Tibial artery (tissue), 4 donors: Measurements from ENCODE around the gene MACROD2.

Source experiments
- DNase-seq, 2 donors: peaks; one replicate each; pipeline ENCODE4 v3.0.0-alpha.2; 2019
- H3K27ac ChIP-seq, 2 donors: fragments of 200-600 bp; sonication (generic) in 1 of 2; 1 replicate in 1 of 2; 2 replicates in 1 of 2; pipeline ENCODE4 v1.5.1; 2018 to 2019; ENCODE audit warnings: mild to moderate bottlenecking in 1 of 2
- H3K27me3 ChIP-seq, 2 donors: fragments of 200-600 bp; sonication (generic) in 1 of 2; one replicate each; pipeline versions ENCODE4 v1.5.1 to v1.6.0; 2016 to 2019
- H3K36me3 ChIP-seq, 3 donors: fragments of 200-600 bp; sonication (generic) in 2 of 3; one replicate each; pipeline ENCODE4 v1.5.1; 2016 to 2019; ENCODE audit warnings: mild to moderate bottlenecking in 2 of 3
- H3K4me1 ChIP-seq, 4 donors: fragments of 200-600 bp; sonication (generic) in 2 of 4; 1 replicate in 3 of 4; 2 replicates in 1 of 4; pipeline ENCODE4 v1.5.1; 2016 to 2019
- H3K4me3 ChIP-seq, 2 donors: fragments of 200-600 bp; sonication (generic) in 1 of 2; 1 replicate in 1 of 2; 2 replicates in 1 of 2; pipeline ENCODE4 v1.5.1; 2018 to 2019; ENCODE audit warnings: mild to moderate bottlenecking in 2 of 2
- H3K9me3 ChIP-seq, 3 donors: fragments of 200-600 bp; sonication (generic) in 1 of 3; one replicate each; pipeline ENCODE4 v1.5.1; 2016 to 2019
- CTCF ChIP-seq, 2 experiments: fragments of 200-600 bp in 1 of 2; fragments of 450-650 bp in 1 of 2; IDR thresholded peaks; one replicate each; pipeline ENCODE4 v1.5.1; 2017 to 2019; ENCODE audit warnings: antibody characterized with exemption in 2 of 2, mild to moderate bottlenecking in 1 of 2, moderate library complexity in 1 of 2
- intact Hi-C: fragments of 100-400 bp; cut with DNase I; formaldehyde crosslinking; loops from one replicate; pipeline ENCODE4 v1.15.0; 2023; ENCODE audit warnings: low total_unique reads

MACROD2 gene

GRCh38 chr20:15154070-15154469, 1158.8 kb downstream of the MACROD2 start:
- no peak overlapping the region for H3K4me3 ChIP-seq
- no peak for DNase-seq
- no peak overlapping the region for H3K27ac ChIP-seq
- no peaks in the 10 kb centered on the region for H3K27me3 ChIP-seq
- H3K36me3 ChIP-seq, result no peaks in the 10 kb centered on the region
- H3K9me3 ChIP-seq, result no peaks in the 10 kb centered on the region
- no peak for TF ChIP-seq CTCF (IDR thresholded peaks at IDR 0.05)
- intact Hi-C loops, result no loop called here
- H3K4me1 ChIP-seq, result no peaks in the 10 kb centered on the region

- no peaks in the 10 kb centered on the region for H3K4me1 ChIP-seq
- TF ChIP-seq CTCF (IDR thresholded peaks at IDR 0.05), result no peak
- no peaks in the 10 kb centered on the region for H3K27me3 ChIP-seq
- no peak overlapping the region for H3K4me3 ChIP-seq
- no peak for DNase-seq
- H3K9me3 ChIP-seq, result no peaks in the 10 kb centered on the region
- no peaks in the 10 kb centered on the region for H3K36me3 ChIP-seq
- intact Hi-C loops, result no loop called here
- no peak overlapping the region for H3K27ac ChIP-seq
These were observed 1160.6 kb downstream of the MACROD2 start for GRCh38 chr20:15155848-15156401.

- Histone ChIP-seq H3K4me1 (no peaks in the 10 kb centered on the region), H3K27me3 (no peaks in the 10 kb centered on the region), H3K36me3 (no peaks in the 10 kb centered on the region), H3K27ac (no peak overlapping the region), H3K4me3 (no peak overlapping the region), H3K9me3 (no peaks in the 10 kb centered on the region)
- no peak for TF ChIP-seq CTCF (IDR thresholded peaks at IDR 0.05)
- DNase-seq, result no peak
- intact Hi-C loops, result no loop called here
These were observed 1163.2 kb downstream of the MACROD2 start for GRCh38 chr20:15158533-15158932.

GRCh38 chr20:15162079-15162647, 1166.8 kb downstream of the MACROD2 start:
- Histone ChIP-seq H3K4me3 (peak overlapping the region; percentile 13 to 19), H3K9me3 (no peaks in the 10 kb centered on the region), H3K36me3 (no peaks in the 10 kb centered on the region), H3K4me1 (no peaks in the 10 kb centered on the region), H3K27me3 (no peaks in the 10 kb centered on the region), H3K27ac (no peak overlapping the region)
- intact Hi-C loops, result no loop called here
- no peak for TF ChIP-seq CTCF (IDR thresholded peaks at IDR 0.05)
- DNase-seq, result no peak

- no peak overlapping the region for H3K4me3 ChIP-seq
- no peaks in the 10 kb centered on the region for H3K9me3 ChIP-seq
- no peaks in the 10 kb centered on the region for H3K27me3 ChIP-seq
- TF ChIP-seq CTCF (IDR thresholded peaks at IDR 0.05), result no peak
- H3K4me1 ChIP-seq, result no peaks in the 10 kb centered on the region
- H3K27ac ChIP-seq, result no peak overlapping the region
- no peak for DNase-seq
- intact Hi-C loops, result no loop called here
- no peaks in the 10 kb centered on the region for H3K36me3 ChIP-seq
These were observed 1168.3 kb downstream of the MACROD2 start for GRCh38 chr20:15163632-15164031.

- TF ChIP-seq CTCF (IDR thresholded peaks at IDR 0.05), result no peak
- Histone ChIP-seq H3K4me1 (no peaks in the 10 kb centered on the region), H3K4me3 (no peak overlapping the region), H3K9me3 (no peaks in the 10 kb centered on the region), H3K27ac (no peak overlapping the region), H3K27me3 (no peaks in the 10 kb centered on the region), H3K36me3 (no peaks in the 10 kb centered on the region)
- DNase-seq, result no peak
- intact Hi-C loops, result no loop called here
These were observed 1169.4 kb downstream of the MACROD2 start for GRCh38 chr20:15164726-15165125.
